Ishikawa (cell line): Measurements from ENCODE around the gene PLXNB1.

Experiments
- EP300 ChIP-seq: IDR thresholded peaks from 2 replicates; pipeline ENCODE4 v1.6.1; 2012; ENCODE audit warnings: borderline replicate concordance
- NFIC ChIP-seq: IDR thresholded peaks from 2 replicates; pipeline ENCODE4 v1.6.1; 2012
- RAD21 ChIP-seq: IDR thresholded peaks from 2 replicates; pipeline ENCODE4 v1.6.1; 2012; ENCODE audit warnings: low read depth
- TAF1 ChIP-seq: IDR thresholded peaks from 2 replicates; pipeline ENCODE4 v1.6.1; 2012; ENCODE audit warnings: low read depth, mild to moderate bottlenecking
- TF ChIP-seq, protein P1 (sequence below): IDR thresholded peaks from 2 replicates; pipeline ENCODE4 v1.6.1; 2012

DNA sequence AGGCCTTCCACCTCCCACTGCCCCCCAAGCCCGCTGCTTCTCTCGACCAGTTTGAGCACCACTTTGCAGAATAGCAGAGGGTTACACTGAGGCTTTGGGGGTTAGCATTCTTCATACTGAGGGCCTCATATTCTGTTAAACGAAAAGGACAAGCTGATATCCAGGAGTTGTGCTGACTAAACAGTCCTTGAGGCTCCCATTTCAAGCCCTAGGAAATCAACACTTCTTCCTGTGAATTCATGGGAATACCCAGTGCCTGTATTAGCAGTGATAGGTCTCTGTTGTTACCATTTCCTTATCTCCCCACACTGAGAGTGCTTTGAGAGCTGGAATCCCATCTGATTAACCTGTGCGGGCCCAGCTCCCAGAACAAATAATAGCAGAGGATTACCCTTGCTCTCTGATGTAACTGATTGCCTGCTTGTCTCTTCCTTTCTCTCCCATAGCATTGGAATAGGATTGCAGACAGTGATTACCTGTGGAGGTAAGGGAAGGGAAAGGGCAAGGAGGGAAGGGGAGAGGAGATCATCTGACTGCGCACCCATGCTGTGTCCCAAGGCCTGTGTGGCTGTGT is 56.9 kb downstream of the PLXNB1 start:
- TF ChIP-seq RAD21 (no peak), NFIC (no peak), TAF1 (no peak), EP300 (no peak)
- TF ChIP-seq, protein P1, sequence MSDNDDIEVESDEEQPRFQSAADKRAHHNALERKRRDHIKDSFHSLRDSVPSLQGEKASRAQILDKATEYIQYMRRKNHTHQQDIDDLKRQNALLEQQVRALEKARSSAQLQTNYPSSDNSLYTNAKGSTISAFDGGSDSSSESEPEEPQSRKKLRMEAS: no peak
